ENCODE measurements around the gene KRTAP5-10.
"Not testable (repeated sequence)": the region's sequence is repeated elsewhere in the genome, so short reads cannot be mapped to it uniquely, and the experiment has no call there.

KRTAP5-10 gene

GRCh38 chr11:71571101-71571850 is 5.9 kb downstream of the KRTAP5-10 start:
- H3K27ac ChIP-seq (ENCODE audit: insufficient read depth in 1 of 2, low read depth in 1 of 2, low read length in 2 of 2, poor library complexity in 1 of 2, severe bottlenecking in 2 of 2); H3K9me3 ChIP-seq (ENCODE audit: control extremely low read depth in 1 of 5, control insufficient read depth in 4 of 5, insufficient read depth in 2 of 5, low read depth in 1 of 5, low read length in 4 of 5); DNase-seq; H3K27me3 ChIP-seq (replicated peaks in 2 of 5; ENCODE audit: control insufficient read depth in 4 of 5, insufficient read depth in 5 of 5, low read length in 4 of 5); POLR2A ChIA-PET; H3K4me3 ChIP-seq (ENCODE audit: control insufficient read depth in 1 of 7, extremely low read depth in 1 of 7, insufficient read depth in 4 of 7, low read depth in 2 of 7, low read length in 6 of 7); H3K4me1 ChIP-seq (ENCODE audit: control extremely low read depth in 1 of 4, control insufficient read depth in 4 of 4, insufficient read depth in 4 of 4, low read length in 3 of 4); H3K36me3 ChIP-seq (ENCODE audit: control insufficient read depth in 4 of 4, insufficient read depth in 4 of 4, low read length in 3 of 4); CTCF ChIA-PET: not testable (repeated sequence)
- WGBS (ENCODE audit: insufficient coverage): 86% methylated on average over 15 of the region's 39 CpGs

- Histone ChIP-seq H3K27me3 (replicated peaks in 2 of 5; ENCODE audit: control insufficient read depth in 4 of 5, insufficient read depth in 5 of 5, low read length in 4 of 5) (peaks cover 0 to 5% (median under 1%) of the 10 kb centered on the region in 5 experiments), H3K36me3 (ENCODE audit: control insufficient read depth in 4 of 4, insufficient read depth in 4 of 4, low read length in 3 of 4) (no peaks in the 10 kb centered on the region), H3K4me1 (ENCODE audit: control extremely low read depth in 1 of 4, control insufficient read depth in 4 of 4, insufficient read depth in 4 of 4, low read length in 3 of 4) (no peaks in the 10 kb centered on the region), H3K4me3 (ENCODE audit: control insufficient read depth in 1 of 7, extremely low read depth in 1 of 7, insufficient read depth in 4 of 7, low read depth in 2 of 7, low read length in 6 of 7) (no peak overlapping the region), H3K9me3 (ENCODE audit: control extremely low read depth in 1 of 5, control insufficient read depth in 4 of 5, insufficient read depth in 2 of 5, low read depth in 1 of 5, low read length in 4 of 5) (no peaks in the 10 kb centered on the region), H3K27ac (ENCODE audit: insufficient read depth in 1 of 2, low read depth in 1 of 2, low read length in 2 of 2, poor library complexity in 1 of 2, severe bottlenecking in 2 of 2) (no peak overlapping the region)
- POLR2A ChIA-PET: no interaction called here
- CTCF ChIA-PET: interaction anchor here (1.1 to 1.4 kb wide), 2 partner anchors 9 to 10 kb away, joined by 4 read pairs; partner anchors contain the start of gene KRTAP5-11
- no peak for DNase-seq
- 93% methylated on average over 7 of the region's 11 CpGs for WGBS (ENCODE audit: insufficient coverage)
Measured at GRCh38 chr11:71572811-71573210, 7.4 kb downstream of the KRTAP5-10 start.

- Histone ChIP-seq H3K9me3 (ENCODE audit: control extremely low read depth in 1 of 5, control insufficient read depth in 4 of 5, insufficient read depth in 2 of 5, low read depth in 1 of 5, low read length in 4 of 5) (no peaks in the 10 kb centered on the region), H3K27me3 (replicated peaks in 2 of 5; ENCODE audit: control insufficient read depth in 4 of 5, insufficient read depth in 5 of 5, low read length in 4 of 5) (peaks cover 0 to 5% (median 0%) of the 10 kb centered on the region in 5 experiments), H3K4me3 (ENCODE audit: control insufficient read depth in 1 of 7, extremely low read depth in 1 of 7, insufficient read depth in 4 of 7, low read depth in 2 of 7, low read length in 6 of 7) (no peak overlapping the region), H3K36me3 (ENCODE audit: control insufficient read depth in 4 of 4, insufficient read depth in 4 of 4, low read length in 3 of 4) (no peaks in the 10 kb centered on the region), H3K4me1 (ENCODE audit: control extremely low read depth in 1 of 4, control insufficient read depth in 4 of 4, insufficient read depth in 4 of 4, low read length in 3 of 4) (no peaks in the 10 kb centered on the region), H3K27ac (ENCODE audit: insufficient read depth in 1 of 2, low read depth in 1 of 2, low read length in 2 of 2, poor library complexity in 1 of 2, severe bottlenecking in 2 of 2) (no peak overlapping the region)
- ChIA-PET CTCF (no interaction called here), POLR2A (interaction anchor here (1.3 kb wide), 1 partner anchor 11 kb away, joined by 3 read pairs; no protein-coding TSS in a partner anchor)
- no peak for DNase-seq
- 100% methylated on average over 3 of the region's 5 CpGs for WGBS (ENCODE audit: insufficient coverage)
Measured at GRCh38 chr11:71574418-71574817, 9.1 kb downstream of the KRTAP5-10 start.

GRCh38 chr11:71575723-71576424 is 10.5 kb downstream of the KRTAP5-10 start:
- Histone ChIP-seq H3K36me3 (ENCODE audit: control insufficient read depth in 4 of 4, insufficient read depth in 4 of 4, low read length in 3 of 4) (no peaks in the 10 kb centered on the region), H3K27ac (ENCODE audit: insufficient read depth in 1 of 2, low read depth in 1 of 2, low read length in 2 of 2, poor library complexity in 1 of 2, severe bottlenecking in 2 of 2) (no peak overlapping the region), H3K4me3 (ENCODE audit: control insufficient read depth in 1 of 7, extremely low read depth in 1 of 7, insufficient read depth in 4 of 7, low read depth in 2 of 7, low read length in 6 of 7) (no peak overlapping the region), H3K27me3 (replicated peaks in 2 of 5; ENCODE audit: control insufficient read depth in 4 of 5, insufficient read depth in 5 of 5, low read length in 4 of 5) (peaks cover 0 to 5% (median 0%) of the 10 kb centered on the region in 5 experiments), H3K9me3 (ENCODE audit: control extremely low read depth in 1 of 5, control insufficient read depth in 4 of 5, insufficient read depth in 2 of 5, low read depth in 1 of 5, low read length in 4 of 5) (no peaks in the 10 kb centered on the region), H3K4me1 (ENCODE audit: control extremely low read depth in 1 of 4, control insufficient read depth in 4 of 4, insufficient read depth in 4 of 4, low read length in 3 of 4) (peaks cover 0 to 2% (median 0%) of the 10 kb centered on the region in 4 experiments)
- ChIA-PET CTCF (interaction anchor here (0.9 to 1.8 kb wide), 3 partner anchors 10 to 127 kb away, joined by 3 to 5 read pairs (median 3); partner anchors contain the start of genes DHCR7 and KRTAP5-10), POLR2A (no interaction called here)
- 89% methylated on average over 3 of the region's 4 CpGs for WGBS (ENCODE audit: insufficient coverage)
- no peak for DNase-seq

GRCh38 chr11:71576688-71577465 is 11.5 kb downstream of the KRTAP5-10 start:
- CTCF ChIA-PET: interaction anchor here (0.9 to 1.8 kb wide), 2 partner anchors 11 to 13 kb away, joined by 3 to 5 read pairs; partner anchors contain the start of gene KRTAP5-10
- H3K27me3 ChIP-seq (replicated peaks in 2 of 5; ENCODE audit: control insufficient read depth in 4 of 5, insufficient read depth in 5 of 5, low read length in 4 of 5); H3K4me3 ChIP-seq (ENCODE audit: control insufficient read depth in 1 of 7, extremely low read depth in 1 of 7, insufficient read depth in 4 of 7, low read depth in 2 of 7, low read length in 6 of 7); H3K4me1 ChIP-seq (ENCODE audit: control extremely low read depth in 1 of 4, control insufficient read depth in 4 of 4, insufficient read depth in 4 of 4, low read length in 3 of 4); H3K9me3 ChIP-seq (ENCODE audit: control extremely low read depth in 1 of 5, control insufficient read depth in 4 of 5, insufficient read depth in 2 of 5, low read depth in 1 of 5, low read length in 4 of 5); POLR2A ChIA-PET; DNase-seq; H3K36me3 ChIP-seq (ENCODE audit: control insufficient read depth in 4 of 4, insufficient read depth in 4 of 4, low read length in 3 of 4); H3K27ac ChIP-seq (ENCODE audit: insufficient read depth in 1 of 2, low read depth in 1 of 2, low read length in 2 of 2, poor library complexity in 1 of 2, severe bottlenecking in 2 of 2): not testable (repeated sequence)
- 94% methylated on average over 24 of the region's 41 CpGs for WGBS (ENCODE audit: insufficient coverage)

- H3K9me3 ChIP-seq (ENCODE audit: control extremely low read depth in 1 of 5, control insufficient read depth in 4 of 5, insufficient read depth in 2 of 5, low read depth in 1 of 5, low read length in 4 of 5): no peaks in the 10 kb centered on the region
- DNase-seq: no peak
- ChIA-PET CTCF (no interaction called here), POLR2A (no interaction called here)
- H3K4me3 ChIP-seq (ENCODE audit: control insufficient read depth in 1 of 7, extremely low read depth in 1 of 7, insufficient read depth in 4 of 7, low read depth in 2 of 7, low read length in 6 of 7): no peak overlapping the region
- peaks cover 0 to 12% (median 3%) of the 10 kb centered on the region in 4 experiments for H3K4me1 ChIP-seq (ENCODE audit: control extremely low read depth in 1 of 4, control insufficient read depth in 4 of 4, insufficient read depth in 4 of 4, low read length in 3 of 4)
- peaks cover 0 to under 1% (median 0%) of the 10 kb centered on the region in 5 experiments for H3K27me3 ChIP-seq (replicated peaks in 2 of 5; ENCODE audit: control insufficient read depth in 4 of 5, insufficient read depth in 5 of 5, low read length in 4 of 5)
- 97% methylated on average over 7 of the region's 7 CpGs for WGBS (ENCODE audit: insufficient coverage)
- H3K27ac ChIP-seq (ENCODE audit: insufficient read depth in 1 of 2, low read depth in 1 of 2, low read length in 2 of 2, poor library complexity in 1 of 2, severe bottlenecking in 2 of 2): no peak overlapping the region
- no peaks in the 10 kb centered on the region for H3K36me3 ChIP-seq (ENCODE audit: control insufficient read depth in 4 of 4, insufficient read depth in 4 of 4, low read length in 3 of 4)
Measured at GRCh38 chr11:71577469-71578004, 12.2 kb downstream of the KRTAP5-10 start.
